ENCODE measurements around the gene UROS.

Gene UROS

DNA sequence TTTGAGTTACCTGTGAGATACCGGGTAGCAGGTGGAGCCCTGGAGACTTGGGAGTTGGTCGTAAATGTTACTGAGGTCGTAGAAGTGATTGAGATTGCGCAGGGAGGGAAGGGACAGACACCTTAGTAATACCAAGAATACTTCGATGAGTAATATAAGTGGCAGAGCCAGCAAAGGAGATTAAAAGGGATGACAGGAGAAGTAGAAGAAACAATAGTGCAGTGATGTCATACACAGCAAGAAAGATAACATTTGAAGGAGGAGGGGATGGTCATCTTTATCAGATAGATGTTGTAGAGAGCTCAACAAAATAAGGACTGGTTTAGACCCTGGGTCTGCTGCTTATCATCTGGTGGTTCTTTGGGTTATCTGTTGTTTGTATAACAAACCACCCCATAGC lies 5.3 kb upstream of the UROS start:
- DNase-seq, result no peak

DNA sequence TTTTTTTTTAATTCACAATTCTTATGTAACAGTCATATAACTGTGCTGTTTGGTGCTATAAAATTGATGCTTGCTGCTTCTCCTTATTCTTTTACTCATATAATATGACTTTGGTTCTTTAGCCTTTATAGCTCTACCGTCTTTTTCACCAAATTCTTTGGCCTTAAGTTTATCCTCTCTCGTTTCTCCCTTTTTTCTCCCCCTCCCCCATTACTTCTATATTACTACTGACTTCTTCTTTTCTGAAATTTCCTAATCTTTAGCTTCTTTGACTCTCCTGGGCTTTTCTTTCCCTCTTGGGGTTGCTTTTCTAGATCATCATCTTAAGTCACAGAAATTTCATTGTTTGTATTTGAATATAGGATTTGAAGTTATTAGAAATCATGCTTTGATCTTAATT lies 4.1 kb upstream of the UROS start:
- DNase-seq, result no peak

DNA sequence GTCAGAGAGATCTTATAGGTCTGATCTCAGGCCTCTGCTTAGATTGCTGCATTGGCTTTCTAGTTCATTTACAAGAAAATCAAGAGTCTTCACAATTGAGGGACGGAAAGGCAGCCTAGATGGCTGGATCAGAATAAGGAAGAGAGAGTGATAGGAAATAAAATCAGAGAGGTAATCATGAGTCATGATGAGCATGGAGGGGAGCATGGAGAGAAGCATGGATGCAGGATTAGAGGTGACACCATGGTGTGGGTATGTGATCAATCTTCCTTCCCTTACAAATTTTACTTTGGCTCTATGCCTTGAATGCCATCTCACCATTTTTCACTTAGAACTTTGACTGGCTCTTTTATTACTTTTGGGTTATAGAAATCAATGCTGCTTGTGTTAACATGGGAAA lies 1.7 kb upstream of the UROS start:
- peak; percentile 72 for DNase-seq

DNA sequence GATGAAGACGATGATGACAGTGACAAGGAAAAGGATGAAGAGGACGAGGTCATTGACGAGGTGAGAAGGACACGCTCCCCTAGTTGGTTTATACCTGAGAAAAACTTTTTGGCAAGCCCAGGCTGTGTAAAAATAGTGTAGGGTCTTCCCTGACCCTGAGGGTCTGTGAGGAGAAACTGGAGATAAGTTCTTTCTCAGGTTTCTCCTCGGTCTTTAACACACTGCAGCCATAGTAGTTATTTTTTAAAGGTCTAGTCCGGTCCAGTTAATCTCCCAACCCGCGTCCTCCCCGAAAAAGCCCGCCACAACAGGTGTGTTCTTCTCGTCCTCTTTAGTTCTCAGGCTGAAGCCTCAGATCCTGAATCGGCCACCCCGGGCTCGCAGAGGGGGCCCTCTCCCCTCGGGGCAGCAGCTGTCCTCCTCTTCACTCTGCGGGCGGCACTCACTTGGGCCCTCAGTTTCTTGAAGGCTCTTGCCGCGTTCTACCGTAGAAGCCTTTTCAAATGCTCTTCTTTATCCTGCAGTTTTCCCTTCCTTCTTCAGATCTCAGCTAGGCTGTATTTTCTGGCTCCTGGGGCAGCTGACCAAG lies 699 bp upstream of the UROS start:
- DNase-seq, result peak; percentile 13

DNA sequence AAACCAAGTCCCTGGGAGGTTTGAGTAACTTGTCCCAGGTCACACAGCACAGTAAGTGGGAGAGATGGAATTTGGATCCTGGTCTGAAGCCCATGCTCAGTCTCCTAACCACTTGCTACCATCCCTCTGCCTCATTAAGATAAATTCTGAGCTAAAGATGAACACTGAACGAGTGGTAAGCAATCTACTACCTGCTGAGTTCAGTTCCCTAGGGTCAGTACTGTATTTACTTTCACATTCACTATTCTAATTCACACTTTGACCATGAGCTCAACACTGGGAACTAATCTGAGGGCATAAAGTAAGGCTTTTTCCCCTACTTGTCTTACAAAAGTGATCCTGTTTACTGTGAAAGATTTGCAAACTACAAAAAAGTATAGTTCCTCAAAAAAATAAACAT lies 2.4 kb downstream of the UROS start:
- DNase-seq, result no peak

DNA sequence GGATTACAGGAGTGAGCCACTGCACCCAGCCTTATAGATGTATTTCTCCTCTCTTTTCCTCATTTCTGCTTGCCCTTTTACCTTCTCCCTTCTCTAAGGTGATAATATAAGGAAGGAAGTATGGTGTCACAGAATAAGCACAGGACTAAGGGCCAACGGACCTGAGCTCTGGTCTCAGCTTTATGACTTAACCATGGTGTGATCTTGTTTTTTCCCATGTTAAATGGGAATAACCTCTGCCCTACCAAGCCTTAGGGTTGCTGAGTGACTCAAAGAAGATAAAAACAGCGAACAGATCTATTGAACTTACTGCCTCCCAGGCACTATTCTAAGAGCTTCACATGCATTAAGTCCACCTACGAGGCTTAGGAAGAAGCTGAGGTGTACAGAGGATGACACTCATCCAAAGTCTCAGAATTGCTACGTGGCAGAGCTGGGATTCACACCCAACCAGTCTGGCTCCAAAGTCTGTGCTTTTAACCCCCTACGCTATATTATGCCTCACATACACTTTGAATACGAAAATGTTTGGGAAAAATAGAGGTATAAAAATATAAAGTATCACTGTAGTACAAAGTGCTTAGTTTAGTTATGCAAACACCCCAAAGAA lies 5.6 kb downstream of the UROS start:
- no peak for DNase-seq

DNA sequence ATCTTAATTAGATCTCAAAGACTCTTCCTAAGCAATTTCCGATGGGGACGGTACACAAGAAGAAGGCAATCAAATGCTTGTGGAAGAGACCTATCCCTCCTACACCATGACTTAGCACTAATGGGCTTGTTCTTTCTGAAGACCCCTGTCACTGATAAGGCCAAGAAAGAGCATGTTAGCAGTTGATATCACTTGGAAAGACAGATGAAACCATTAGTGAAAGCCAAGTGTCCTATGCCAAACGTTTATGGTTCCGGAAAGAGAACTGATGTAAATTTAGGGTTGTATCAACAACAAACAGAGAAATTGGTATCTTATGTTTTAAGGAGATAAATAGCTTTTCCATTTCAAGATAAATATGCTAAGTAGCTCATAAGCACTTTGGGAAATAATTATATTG lies 6.5 kb downstream of the UROS start:
- no peak for DNase-seq

DNA sequence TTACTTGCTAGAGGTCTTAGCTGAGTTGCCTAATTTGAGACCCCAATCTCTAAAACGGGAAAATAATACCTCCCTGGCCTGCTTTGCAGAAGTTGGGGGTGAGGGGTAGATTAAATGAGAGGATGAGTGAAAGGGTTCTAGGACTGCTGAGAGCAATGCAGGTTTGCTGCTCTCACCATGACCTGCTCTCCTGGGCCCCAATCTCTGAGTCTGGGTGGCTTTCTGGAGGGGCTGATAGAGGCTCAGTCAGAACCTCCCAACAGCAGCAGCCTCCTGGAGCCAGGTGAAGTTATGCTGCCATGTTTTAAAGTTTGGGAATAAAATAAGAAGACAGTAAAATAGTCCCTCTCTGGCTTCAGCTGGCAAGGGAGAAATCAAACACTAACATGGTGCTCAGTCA lies 7.3 kb downstream of the UROS start:
- no peak for DNase-seq

DNA sequence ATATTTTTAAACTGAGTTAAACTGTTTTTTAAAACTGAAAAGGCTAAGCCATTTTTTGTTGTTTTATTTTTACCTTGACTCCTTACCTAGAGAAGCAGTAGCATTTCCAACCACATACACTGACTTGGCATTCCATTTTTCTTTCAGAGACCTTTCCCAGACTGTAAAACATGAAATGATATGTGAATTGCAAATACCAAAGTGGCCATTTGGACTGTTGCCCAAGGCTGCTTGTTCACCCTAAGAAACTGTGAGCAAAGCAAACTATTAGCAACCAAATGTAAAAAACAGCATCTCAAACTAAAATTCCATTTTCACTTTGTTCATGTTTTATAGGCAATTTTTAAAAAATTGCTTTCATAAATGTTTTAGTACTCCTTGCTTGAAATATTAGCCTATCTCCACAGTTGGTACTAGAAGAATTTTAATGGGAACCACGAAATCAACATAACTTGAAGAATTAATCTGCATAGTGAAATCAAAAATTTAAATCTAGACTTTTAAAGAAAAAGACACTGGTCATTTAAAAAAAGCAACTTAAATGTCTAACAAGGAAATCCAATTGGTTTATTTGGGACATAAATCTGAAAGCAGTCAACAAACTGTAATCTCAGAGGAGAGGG lies 10.8 kb downstream of the UROS start:
- DNase-seq, result peak; percentile 40

DNA sequence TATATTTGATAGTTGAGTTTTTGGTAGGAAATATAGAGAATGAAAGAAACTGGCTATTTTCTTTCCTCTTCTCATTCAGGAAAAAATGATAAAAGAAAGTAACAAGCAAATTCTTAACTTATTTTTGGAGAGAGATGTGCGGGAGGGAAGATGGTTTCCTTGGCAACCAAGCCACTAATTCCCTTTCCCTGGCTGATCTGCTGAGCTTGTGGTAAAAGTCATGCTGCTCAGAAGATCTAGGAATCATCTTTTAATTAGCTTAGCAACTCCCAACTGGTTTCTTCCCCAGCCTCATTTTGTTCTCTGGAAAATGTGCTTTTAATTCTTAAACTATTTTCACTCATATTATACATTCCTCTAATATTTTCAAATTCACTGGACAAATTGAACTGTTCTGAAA lies 11.8 kb downstream of the UROS start:
- DNase-seq, result no peak

DNA sequence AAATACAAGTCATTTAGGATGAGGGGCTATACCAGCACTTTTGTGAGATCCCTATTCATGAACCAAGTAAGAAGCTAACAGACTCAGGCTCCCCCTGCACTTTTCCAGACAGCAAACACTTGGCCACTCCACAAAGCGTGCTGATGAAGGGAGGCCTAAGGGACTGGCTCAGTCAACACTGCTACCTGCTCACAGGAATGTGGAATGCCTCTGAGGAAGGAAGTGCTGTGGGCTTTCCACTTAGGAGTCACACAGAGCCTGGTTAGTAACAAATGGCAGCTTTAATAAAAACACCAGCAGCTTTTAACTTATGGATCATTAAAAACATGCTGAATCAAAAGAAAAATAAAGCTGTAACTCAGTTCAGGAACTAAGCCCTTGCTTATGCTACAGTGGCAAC lies 15.0 kb downstream of the UROS start:
- DNase-seq, result no peak

DNA sequence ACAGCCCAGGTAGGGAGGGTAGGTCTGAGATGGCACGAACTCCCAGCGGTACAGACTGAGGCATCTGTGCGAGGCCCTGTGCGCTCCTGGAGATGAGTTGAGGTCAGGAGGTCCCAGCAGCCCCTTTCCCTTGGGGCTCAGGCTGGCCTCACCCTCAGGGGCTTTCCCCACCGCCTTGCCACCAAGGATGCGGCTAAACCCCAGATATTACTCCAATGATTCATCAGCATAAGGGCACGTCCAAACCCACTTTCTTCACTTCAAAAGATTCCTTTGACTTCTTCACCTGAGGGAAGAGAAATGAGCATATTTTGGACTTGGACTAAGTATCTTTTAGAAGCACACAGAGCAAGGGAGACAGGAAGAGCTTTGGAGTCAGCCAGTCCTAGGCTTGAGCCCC lies 20.3 kb downstream of the UROS start:
- peak; percentile 8 for DNase-seq

DNA sequence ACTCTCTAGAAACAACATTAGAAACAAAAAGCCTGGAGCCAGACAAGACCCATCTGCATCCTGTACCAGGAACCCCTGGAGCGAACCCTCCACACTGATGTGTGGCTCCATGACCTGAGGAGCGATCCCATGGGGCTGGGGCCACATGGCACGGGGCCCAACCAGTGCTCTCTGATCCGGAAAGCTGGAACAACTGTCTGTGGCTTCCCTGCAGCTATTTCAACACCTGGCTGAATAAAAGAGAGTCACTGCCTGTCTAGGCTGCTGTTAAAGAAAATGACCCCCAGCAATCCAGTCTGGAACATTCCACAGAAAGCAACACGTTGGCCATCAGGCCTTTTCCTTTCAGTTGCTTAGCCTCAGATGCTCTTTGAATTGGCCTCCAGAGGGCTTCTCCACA lies 20.9 kb downstream of the UROS start:
- no peak for DNase-seq

DNA sequence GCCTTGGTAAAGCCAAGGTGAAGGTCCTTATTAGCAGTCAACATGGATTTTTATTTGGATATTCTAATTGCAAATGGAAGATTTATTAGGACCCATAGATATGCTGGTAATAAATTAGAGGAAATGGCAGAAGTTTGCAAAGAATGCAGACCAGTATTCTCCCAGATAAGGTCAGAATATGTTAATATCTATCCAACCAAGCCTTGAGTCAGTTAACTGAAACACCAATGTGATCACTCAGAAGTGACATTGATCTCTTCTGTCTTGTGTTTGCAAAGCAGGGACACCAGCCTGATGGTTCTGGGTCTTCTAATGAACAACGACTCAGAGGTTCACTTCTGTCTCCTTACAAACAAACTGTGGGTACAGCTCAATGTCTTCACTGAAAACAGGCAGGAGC lies 21.5 kb downstream of the UROS start:
- no peak for DNase-seq

DNA sequence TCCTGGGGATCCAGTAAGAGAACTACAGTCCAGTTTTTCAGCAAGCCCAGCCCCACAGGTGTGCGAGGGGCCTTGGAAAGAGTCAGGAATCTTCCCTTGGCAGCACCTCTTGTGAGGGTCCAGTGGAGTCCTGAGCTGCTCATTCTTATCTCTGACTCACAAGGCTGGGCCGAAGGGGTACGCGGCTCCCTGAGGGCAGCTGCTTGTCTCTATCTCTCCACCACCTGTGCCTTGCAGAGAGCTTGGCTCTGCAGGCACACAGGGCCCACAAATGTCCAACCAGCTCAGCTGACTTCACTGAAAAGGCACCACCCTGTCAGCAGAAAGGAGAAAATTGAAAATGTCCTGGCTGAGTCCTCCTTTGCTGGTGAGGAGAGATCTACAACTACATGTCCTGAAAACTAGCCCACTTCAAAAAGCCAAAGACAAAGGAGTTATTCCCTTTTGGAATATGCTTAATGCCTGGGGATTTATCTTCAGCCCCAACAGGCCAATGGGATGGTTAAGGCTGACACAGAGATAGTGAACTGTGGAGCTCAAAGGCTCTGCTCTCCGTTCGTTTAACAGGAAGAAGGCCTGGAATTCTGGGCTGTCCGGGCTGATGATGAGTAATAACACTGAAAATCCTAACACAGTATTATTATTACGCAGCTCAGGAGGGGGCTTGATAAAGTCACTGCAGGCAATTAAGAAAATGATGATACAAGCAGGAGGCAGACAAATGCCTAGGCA lies 23.4 kb downstream of the UROS start:
- DNase-seq, result no peak

DNA sequence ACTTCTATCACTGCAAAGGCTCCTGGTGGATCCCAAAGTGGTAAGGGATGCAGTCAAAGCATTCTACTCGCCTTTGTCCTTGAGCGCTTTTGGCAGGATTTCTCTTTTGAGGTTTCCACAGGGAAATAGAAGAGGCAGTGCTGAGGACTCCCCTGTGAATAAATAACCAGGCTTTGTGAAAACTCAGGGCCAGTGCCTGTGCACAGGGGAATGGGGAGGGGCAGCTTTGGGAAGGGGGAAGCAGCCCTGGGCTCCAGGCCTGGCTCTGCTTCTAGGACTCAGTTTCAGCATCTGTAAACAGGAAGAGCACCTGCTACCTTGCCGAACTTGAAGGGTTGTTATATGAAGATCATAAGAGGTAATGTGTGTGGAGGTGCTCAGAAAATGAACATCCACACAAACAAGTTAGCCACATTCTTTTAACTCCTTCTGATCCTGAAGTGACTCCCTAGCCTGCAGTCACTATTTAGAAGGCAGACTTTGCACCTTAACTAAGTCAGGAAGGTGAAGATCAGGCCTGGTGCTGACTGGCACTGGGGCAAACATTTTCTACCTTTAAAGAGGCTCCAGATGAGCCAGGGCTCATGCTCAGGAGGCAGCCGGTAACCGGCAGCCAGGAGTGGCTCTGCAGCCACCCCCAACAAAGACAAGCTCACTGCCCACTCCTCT lies 24.9 kb downstream of the UROS start:
- DNase-seq, result no peak

DNA sequence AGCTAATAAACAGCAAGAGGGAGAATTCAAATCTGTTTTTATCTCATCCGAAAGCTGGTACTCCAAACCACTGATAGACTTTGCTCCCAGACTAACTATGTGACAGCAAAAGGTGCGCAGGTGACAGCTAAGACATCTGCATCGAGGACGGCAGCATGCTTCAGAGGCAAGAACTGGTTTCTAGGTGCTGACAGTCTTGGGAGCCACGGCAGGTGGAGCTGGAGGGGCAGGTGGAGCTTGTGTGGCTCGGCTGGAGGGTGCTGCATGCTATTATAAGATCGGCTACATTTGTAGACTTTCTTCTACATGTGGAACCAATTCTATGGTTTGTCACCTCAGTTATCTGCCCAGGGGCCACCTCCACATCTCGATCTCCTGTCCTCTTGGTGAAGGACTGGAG lies 25.6 kb downstream of the UROS start:
- no peak for DNase-seq

DNA sequence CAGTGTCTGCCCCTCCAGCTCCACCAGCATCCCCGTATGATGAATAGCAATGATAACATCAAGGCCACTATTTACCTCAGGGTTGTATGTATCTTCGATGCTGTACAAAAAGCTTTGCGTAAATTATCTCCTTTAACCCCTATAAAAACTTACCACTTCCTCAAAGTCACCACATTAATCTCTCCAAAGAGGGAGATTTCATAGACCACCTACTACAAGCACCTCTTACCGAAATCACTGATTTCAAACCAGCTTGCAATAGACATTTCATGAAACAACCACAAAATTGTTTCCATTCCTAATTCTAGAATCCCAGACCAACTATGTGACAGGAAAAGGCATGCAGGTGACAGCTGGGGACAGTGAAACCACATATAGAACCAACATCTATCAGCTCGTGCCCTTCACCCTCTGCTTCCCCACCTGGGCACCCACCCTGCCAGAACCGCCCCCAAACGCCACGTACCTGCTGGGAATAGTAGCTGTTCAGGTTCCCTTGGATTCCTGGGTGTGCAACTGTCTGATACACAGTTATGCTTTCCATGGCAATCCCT lies 27.3 kb downstream of the UROS start:
- no peak for DNase-seq

DNA sequence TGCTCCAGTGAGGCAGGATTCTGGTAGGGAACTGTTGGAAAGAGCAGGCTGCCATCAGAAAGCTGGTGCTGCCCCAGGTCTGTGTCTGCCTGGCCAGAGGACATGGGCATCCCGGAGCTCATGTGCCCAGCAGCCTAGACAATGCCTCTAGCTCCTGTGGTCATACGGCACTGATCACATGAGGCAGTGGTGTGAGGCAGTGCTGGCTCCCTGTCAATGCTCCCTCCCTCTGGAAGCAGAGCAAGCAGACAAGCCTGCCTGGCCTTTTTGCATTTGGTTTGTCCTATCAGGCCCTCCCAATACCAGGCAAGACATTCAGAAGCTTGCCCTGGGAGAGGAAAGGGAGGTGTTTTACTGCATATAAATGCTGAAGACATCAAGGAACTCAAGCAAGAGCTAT lies 27.9 kb downstream of the UROS start:
- no peak for DNase-seq

DNA sequence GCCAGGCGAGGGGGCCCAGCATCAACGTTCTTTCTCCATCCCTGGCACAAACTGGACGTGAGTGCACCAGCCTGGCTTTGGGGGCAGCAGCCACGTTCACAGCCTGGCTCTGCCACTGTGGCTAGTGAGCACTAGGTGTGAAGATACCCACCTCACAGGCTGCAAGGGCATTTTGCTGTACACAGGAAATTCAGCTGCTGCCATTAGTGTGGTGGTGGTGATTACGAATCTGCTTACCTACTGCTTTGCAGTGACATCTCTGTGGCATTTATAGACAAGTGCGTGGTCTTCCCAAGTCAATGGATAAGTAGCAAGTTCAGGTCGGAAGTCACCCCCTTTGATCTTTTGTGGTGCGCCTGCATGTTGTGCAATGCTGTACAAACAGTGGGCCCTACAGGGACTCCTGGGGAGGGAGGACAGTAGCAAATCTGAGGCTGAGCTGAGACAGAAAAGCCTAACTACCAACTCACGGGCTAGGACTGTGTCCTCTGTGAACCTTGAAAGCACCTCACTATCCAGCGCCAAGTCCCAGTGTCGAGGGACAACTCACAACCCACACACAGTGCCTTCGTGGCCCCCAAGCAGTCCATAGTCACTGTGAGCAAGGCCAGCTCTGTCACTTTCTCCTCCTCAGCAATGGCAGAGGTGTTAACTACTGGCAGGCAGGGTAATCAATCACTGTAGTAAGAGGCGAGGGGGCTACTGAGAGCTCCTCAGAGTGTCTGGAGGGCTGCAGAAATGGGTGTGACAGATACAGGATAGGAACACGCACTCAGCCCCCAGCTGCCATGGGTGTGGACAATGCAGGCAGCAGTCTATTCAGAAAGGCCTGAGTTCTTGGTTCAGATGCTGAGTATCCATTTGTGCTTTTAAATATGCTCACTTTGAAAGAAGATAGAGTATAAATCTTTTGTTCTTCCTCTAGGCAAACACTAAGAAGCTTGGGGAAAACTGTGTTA lies 30.4 kb downstream of the UROS start:
- no peak for DNase-seq

DNA sequence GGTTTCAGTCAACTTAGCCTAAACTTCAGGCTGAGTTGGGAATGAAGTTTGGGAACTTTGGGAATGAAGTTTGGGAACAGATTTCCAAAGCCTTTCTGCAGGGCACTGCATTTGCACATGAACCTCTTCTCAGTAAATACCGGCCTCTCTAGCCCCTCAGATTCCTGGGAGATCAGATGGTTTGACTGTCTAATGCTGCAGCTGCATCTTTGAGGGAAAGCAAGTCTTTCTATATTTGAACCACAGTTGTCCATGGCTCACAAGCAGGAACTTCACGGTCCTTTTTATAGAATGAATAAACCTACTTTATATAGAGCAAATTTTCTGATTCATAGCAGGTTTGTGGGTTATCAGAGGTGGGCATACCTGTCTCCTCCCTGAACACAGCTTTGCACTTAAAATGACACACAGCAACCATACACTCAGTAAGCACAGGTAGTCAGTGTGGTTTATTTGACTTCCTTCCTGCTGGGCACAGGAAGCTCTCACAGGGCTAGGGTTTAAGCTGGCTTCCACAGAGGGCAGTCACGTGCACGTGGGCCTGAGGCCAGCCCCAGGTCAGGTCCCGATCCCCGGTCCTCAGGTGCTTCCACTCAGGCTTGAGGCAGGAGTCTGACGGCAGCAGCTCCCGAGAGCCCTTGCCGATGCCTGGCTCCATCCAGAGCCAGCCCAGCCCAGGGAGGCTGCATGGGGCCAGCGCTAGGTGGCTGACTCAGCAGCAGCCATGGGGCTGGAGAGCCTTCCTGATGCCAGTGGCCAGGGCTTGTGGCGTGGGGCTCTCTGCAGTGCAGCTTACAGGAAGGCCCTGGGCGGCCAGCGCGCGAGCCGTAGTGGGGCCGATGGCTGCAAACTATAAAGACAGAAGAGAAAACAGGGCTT lies 34.7 kb downstream of the UROS start:
- no peak for DNase-seq

All from EL (cell line).